Thoracic aorta (tissue), 2 donors: ENCODE results near the gene POLA1. TPM values are rescaled to one million over a fixed set of nuclear protein-coding genes. Genes with fewer than 3 reads are reported as not detected.
"Not testable (repeated sequence)": the region's sequence is repeated elsewhere in the genome, so short reads cannot be mapped to it uniquely, and the experiment has no call there.

Experiments
- ATAC-seq: fragments of 150-250 bp; one replicate; pipeline ENCODE4 v1.8.0; 2017; ENCODE audit warnings: low read depth; ENCODE audit not compliant: insufficient number of reproducible peaks, low FRiP score
- DNase-seq: peaks from one replicate; pipeline ENCODE4 v3.0.0-alpha.2; 2020; ENCODE audit warnings: low spot score
- H3K27ac ChIP-seq, 2 donors: fragments of 200-600 bp; sonication (generic); 1 replicate in 1 of 2; 2 replicates in 1 of 2; pipeline ENCODE4 v1.5.1; 2016; ENCODE audit warnings: mild to moderate bottlenecking in 2 of 2, moderate library complexity in 2 of 2
- H3K27me3 ChIP-seq: fragments of 200-600 bp; sonication (generic); replicated peaks from 2 replicates; pipeline ENCODE4 v1.6.0; 2016; ENCODE audit warnings: mild to moderate bottlenecking; ENCODE audit not compliant: insufficient read depth
- H3K36me3 ChIP-seq: fragments of 200-600 bp; sonication (generic); one replicate; pipeline ENCODE4 v1.5.1; 2016
- H3K4me1 ChIP-seq, 2 donors: fragments of 200-600 bp; sonication (generic); 1 replicate in 1 of 2; 2 replicates in 1 of 2; pipeline versions ENCODE4 v1.5.1 to v1.6.0; 2016; ENCODE audit warnings: low read depth in 2 of 2, mild to moderate bottlenecking in 1 of 2; ENCODE audit not compliant: control insufficient read depth in 1 of 2
- H3K4me3 ChIP-seq: fragments of 200-600 bp; sonication (generic); 2 replicates; pipeline ENCODE4 v1.5.1; 2016; ENCODE audit warnings: mild to moderate bottlenecking
- H3K9me3 ChIP-seq: fragments of 200-600 bp; sonication (generic); 2 replicates; pipeline ENCODE4 v1.5.1; 2016
- total RNA-seq, 2 donors: library from RNA; depleted of rRNA; stranded (reverse); fragments of >200 nt; gene quantifications; one replicate each; pipeline versions ENCODE4 v1.1.0 to v1.2.3, GENCODE V29; 2016
- TF ChIP-seq, protein P1 (sequence below): fragments of 200-600 bp; sonication (generic); IDR thresholded peaks from one replicate; pipeline ENCODE4 v1.5.1; 2019; ENCODE audit warnings: antibody characterized with exemption

Gene POLA1
- total RNA-seq, 2 donors from 2014 or later: 11.6 to 20.6 TPM

DNA sequence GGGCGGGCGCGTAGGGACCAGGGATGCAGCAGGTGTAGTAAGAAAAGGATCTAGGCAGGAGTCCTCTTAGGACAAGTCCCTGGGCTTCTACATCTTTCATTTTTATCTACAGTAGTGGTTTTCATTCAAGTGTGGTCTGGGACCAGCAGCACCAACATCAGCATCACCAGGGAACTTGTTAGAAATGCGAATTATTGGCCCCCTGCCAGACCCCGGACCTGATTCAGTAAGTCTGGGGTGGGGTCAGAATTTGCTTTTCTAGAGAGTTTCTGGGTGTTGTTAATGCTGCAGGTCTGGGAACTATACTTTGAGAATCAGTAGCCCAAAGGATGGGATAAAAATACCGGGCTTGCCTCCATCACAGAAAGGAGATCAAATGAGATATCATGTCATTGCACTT is 45.2 kb upstream of the POLA1 start:
- no peaks in the 10 kb centered on the region for H3K4me1 ChIP-seq
- H3K4me3 ChIP-seq: no peak overlapping the region
- DNase-seq: no peak
- H3K27ac ChIP-seq: no peak overlapping the region
- H3K36me3 ChIP-seq: no peaks in the 10 kb centered on the region
- H3K27me3 ChIP-seq: no peaks in the 10 kb centered on the region
- no peak for ATAC-seq
- H3K9me3 ChIP-seq: no peaks in the 10 kb centered on the region
- TF ChIP-seq, protein P1, sequence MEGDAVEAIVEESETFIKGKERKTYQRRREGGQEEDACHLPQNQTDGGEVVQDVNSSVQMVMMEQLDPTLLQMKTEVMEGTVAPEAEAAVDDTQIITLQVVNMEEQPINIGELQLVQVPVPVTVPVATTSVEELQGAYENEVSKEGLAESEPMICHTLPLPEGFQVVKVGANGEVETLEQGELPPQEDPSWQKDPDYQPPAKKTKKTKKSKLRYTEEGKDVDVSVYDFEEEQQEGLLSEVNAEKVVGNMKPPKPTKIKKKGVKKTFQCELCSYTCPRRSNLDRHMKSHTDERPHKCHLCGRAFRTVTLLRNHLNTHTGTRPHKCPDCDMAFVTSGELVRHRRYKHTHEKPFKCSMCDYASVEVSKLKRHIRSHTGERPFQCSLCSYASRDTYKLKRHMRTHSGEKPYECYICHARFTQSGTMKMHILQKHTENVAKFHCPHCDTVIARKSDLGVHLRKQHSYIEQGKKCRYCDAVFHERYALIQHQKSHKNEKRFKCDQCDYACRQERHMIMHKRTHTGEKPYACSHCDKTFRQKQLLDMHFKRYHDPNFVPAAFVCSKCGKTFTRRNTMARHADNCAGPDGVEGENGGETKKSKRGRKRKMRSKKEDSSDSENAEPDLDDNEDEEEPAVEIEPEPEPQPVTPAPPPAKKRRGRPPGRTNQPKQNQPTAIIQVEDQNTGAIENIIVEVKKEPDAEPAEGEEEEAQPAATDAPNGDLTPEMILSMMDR: no peak

DNA sequence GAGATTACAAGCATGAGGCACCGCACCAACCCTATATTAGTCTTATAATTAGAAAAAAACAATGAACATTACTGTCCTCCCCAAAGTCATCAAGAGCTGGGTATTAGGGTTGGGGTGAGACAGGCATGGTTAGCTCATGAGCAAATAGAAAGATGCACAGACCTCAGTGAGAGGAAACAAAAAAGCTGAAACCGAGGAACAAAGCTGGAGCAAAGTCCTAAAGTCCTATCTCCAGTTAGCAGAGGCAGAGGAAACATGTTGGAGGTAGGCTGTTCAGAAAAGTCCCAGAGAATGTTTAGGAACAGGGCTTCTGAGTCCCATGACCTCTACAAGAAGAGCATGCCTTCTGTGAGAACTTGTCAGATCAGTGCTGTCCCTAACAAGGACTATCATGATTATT is 41.9 kb upstream of the POLA1 start:
- Histone ChIP-seq H3K27me3 (no peaks in the 10 kb centered on the region), H3K27ac (no peak overlapping the region), H3K4me1 (no peaks in the 10 kb centered on the region), H3K36me3 (no peaks in the 10 kb centered on the region), H3K9me3 (no peaks in the 10 kb centered on the region), H3K4me3 (no peak overlapping the region)
- TF ChIP-seq, protein P1: no peak
- ATAC-seq (no peak), DNase-seq (no peak)

DNA sequence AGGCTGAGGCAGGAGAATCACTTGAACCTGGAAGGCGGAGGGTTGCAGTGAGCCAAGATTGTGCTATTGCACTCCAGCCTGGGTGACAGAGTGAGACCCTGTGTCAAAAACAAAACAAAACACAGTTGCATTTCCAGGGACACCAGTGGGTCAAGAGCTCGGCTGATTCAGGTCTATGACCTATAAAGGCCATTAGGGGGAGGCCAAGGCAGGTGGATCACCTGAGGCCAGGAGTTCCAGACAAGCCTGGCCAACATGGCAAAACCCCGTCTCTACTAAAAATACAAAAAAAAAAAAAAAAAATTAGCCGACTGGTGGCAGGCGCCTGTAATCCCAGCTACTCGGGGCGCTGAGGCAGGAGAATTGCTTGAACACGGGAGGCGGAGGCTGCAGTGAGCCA is 38.0 kb upstream of the POLA1 start:
- ATAC-seq, H3K4me3 ChIP-seq, DNase-seq, H3K36me3 ChIP-seq, H3K4me1 ChIP-seq, H3K27ac ChIP-seq, H3K27me3 ChIP-seq, H3K9me3 ChIP-seq: not testable (repeated sequence)

- TF ChIP-seq, protein P1: no peak
- no peak for ATAC-seq
These were observed 35.9 kb upstream of the POLA1 start for GRCh38 chrX:24657671-24658386.

GRCh38 chrX:24658421-24658820 is 35.3 kb upstream of the POLA1 start:
- ATAC-seq (no peak), DNase-seq (no peak)
- no peaks in the 10 kb centered on the region for H3K27me3 ChIP-seq
- H3K9me3 ChIP-seq: no peaks in the 10 kb centered on the region
- no peak overlapping the region for H3K4me3 ChIP-seq
- H3K27ac ChIP-seq: no peak overlapping the region
- H3K36me3 ChIP-seq: no peaks in the 10 kb centered on the region
- TF ChIP-seq, protein P1: no peak
- no peaks in the 10 kb centered on the region for H3K4me1 ChIP-seq

More at GRCh38 chrX:24657671-24658386, 35.9 kb upstream of the POLA1 start:
- Histone ChIP-seq H3K9me3 (no peaks in the 10 kb centered on the region), H3K27ac (no peak overlapping the region), H3K4me1 (no peaks in the 10 kb centered on the region), H3K27me3 (no peaks in the 10 kb centered on the region), H3K4me3 (no peak overlapping the region), H3K36me3 (no peaks in the 10 kb centered on the region)
- no peak for DNase-seq

DNA sequence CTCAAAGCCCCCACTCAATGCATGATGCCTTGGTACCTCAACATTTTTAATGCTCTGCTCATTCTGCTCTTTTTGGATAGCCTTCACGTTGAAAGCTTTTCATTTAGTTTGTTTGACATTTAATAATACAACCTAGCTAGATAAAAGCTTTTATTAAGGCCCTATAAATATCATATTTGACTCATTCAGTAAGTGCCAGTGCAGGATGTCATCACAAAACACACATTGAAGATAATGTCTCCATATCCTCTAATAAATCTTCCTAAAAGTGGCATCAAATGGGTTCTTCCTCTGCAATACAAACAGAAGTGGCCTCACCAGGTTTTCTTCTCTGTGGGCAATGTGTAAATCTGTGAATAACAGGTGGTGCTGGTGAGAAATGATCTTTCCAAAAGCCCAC is 34.6 kb upstream of the POLA1 start:
- TF ChIP-seq, protein P1: no peak
- ATAC-seq: no peak
- no peaks in the 10 kb centered on the region for H3K4me1 ChIP-seq

More for the DNA sequence above, 34.6 kb upstream of the POLA1 start:
- no peak overlapping the region for H3K27ac ChIP-seq
- H3K27me3 ChIP-seq: no peaks in the 10 kb centered on the region
- no peak overlapping the region for H3K4me3 ChIP-seq
- H3K36me3 ChIP-seq: no peaks in the 10 kb centered on the region
- H3K9me3 ChIP-seq: no peaks in the 10 kb centered on the region
- no peak for DNase-seq
